22Rv1 (cell line): Measurements from ENCODE around the gene DCAF11.

ENCODE experiments used
- H3K27ac ChIP-seq: fragments of 450-650 bp; 2 replicates; pipeline ENCODE4 v1.5.1; 2017
- CTCF ChIP-seq: fragments of 450-650 bp; IDR thresholded peaks from 2 replicates; pipeline ENCODE4 v1.5.1; 2017; ENCODE audit warnings: mild to moderate bottlenecking
- ZFX ChIP-seq: fragments of 450-650 bp; IDR thresholded peaks from 2 replicates; pipeline ENCODE4 v1.6.1; 2017; ENCODE audit warnings: antibody characterized with exemption, borderline replicate concordance

Gene DCAF11

GRCh38 chr14:24139272-24139934, 24.8 kb downstream of the DCAF11 start:
- TF ChIP-seq CTCF = no peak
- no peak for TF ChIP-seq ZFX
- H3K27ac ChIP-seq = peak overlapping the region; percentile 94

GRCh38 chr14:24141097-24141880, 26.7 kb downstream of the DCAF11 start, which contains the start of gene EMC9:
EMC9 (minus strand) TSS chr14:24141591; CDS start chr14:24141304, 287 bp downstream.
- TF ChIP-seq ZFX (no peak), CTCF (peak; percentile 48)
- peak within 1 kb of the TSS; percentile 94 for H3K27ac ChIP-seq

GRCh38 chr14:24143511-24143910, 28.9 kb downstream of the DCAF11 start:
- TF ChIP-seq CTCF = no peak
- TF ChIP-seq ZFX = no peak
- H3K27ac ChIP-seq = peak overlapping the region; percentile 94; the same call in 1 of the 2 replicates

GRCh38 chr14:24144451-24144850, 29.9 kb downstream of the DCAF11 start:
- TF ChIP-seq ZFX (no peak), CTCF (no peak)
- 0 out of 2 replicates have a peak overlapping the region, but pooled peaks have one; percentile 94 for H3K27ac ChIP-seq

- peak overlapping the region; percentile 93 for H3K27ac ChIP-seq
- TF ChIP-seq CTCF (no peak), ZFX (no peak)
Observed at GRCh38 chr14:24145219-24145618, 30.6 kb downstream of the DCAF11 start.

GRCh38 chr14:24145690-24146452, 31.3 kb downstream of the DCAF11 start:
- no peak for TF ChIP-seq ZFX
- no peak for TF ChIP-seq CTCF
- H3K27ac ChIP-seq = peak overlapping the region; percentile 93
